GM18873 (cell line): Measurements from ENCODE around the gene SULT6B1.
"Not testable (repeated sequence)": the region's sequence is repeated elsewhere in the genome, so short reads cannot be mapped to it uniquely, and the experiment has no call there.

ENCODE experiments used
- ATAC-seq: cut with Tn5 transposase; IDR thresholded peaks from one replicate; pipeline ENCODE4 v1.9.1; 2021; ENCODE audit warnings: mild to moderate bottlenecking, moderate library complexity, moderate number of reproducible peaks; ENCODE audit not compliant: unreplicated experiment, low FRiP score

SULT6B1 gene

DNA sequence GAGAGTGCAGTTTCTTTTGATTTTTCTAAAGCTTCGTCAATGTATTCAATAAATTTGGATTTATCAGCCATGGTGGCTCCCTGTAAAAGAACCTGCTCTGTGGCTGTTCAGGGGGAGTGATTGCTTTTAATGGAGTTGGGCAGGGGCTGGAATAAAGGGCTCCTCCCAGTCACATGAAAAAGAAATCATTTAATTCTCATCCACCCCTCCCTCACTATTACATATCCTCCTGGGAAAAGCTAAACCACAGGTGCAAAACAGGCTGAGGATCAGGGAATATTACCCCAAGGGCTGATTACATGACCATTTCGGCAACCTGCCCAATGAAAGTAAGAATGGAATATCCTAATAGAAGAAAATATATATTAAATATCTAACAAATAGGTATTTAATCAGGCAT, at the start of gene SULT6B1:
Gene SULT6B1 (minus strand): TSS at position 101 of the 400 bp plus-strand sequence. CDS start 30 bp downstream, at position 71.
- no peak for ATAC-seq

DNA sequence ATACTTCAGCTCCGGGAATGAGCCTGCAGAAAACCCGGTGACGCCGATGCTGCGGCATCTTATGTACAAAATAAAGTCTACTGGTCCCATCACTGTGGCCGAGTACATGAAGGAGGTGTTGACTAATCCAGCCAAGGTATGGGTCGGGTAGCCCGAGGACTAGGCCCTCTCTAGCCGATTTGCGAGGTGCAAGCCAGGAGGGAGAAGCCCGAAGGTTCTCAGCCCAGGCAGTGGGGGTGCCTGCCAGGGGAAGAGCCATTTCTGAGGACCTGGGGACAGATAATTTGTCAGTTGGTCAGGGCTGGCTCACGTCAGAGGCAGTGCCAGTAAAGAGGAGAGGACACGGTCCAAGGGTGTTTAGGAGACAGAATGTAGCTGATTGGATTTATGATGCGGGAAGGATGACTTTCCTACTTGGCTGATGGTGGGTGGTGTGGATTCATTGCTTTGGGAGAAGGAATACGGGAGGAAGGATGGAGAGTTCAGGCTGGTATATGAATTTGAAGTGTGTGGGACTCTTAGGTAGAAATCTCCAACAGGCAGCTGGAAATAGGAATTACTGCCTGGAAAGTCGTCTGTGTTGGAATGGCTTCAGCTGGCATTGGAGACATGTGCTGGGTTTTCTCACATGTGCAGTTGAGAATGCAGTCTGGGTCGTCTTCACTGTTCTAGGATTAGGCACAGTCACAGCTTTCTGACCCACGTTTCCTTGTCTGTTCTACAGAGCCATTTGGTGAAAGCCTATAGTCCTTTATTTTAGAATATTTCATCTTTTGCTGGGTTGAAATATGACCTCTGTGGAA, 43.9 kb upstream of the SULT6B1 start:
- peak; percentile 4 for ATAC-seq

DNA sequence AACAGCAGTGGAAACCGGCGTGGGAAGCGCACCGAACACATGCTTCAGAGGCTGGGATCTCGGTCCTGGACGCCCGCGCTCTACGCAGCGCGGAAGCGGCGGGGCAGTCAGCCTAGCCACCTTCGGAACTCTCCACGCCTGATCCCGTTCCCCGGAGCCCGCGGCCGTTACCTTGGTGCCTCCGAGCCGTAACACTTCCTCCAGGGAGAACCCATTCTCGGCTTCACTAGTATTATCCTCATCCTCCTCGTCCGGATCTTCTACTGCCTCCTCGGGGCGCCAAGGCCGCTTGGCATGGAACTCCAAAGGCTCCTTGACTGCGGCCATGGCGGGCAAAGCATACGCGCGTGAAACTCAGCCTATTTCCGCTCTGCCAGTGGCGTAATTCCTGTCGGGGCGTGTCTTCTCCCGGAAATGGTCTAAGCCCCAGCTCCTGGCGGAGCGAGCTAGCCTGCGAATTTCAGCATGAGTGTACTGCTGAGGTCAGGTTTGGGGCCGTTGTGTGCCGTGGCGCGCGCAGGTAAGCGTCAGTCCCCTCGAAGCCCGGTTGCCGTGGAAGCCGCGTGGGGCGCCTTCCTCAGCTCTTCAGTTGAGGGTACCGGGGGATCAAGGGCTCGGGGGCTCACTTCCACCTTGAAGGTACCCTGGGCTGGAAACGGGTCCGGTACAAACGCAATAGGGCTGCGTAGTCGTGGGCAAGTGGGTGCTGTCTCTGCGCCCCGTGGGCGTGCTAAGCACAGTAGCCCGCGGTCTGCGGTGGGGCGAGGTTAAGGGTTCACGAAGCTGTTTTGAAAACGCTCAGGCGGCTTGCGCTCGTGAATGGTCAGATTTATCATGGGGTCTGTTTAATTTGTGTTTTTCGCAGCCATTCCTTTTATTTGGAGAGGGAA, 43.0 kb upstream of the SULT6B1 start, which contains the start of the genes CEBPZ and NDUFAF7:
Gene CEBPZ (minus strand): TSS at position 356 of the 890 bp plus-strand sequence. CDS start 29 bp downstream, at position 327.
Gene NDUFAF7 (plus strand): TSS at position 418 of the 890 bp plus-strand sequence. CDS start 48 bp downstream, at position 466.
- peak; percentile 89 for ATAC-seq

DNA sequence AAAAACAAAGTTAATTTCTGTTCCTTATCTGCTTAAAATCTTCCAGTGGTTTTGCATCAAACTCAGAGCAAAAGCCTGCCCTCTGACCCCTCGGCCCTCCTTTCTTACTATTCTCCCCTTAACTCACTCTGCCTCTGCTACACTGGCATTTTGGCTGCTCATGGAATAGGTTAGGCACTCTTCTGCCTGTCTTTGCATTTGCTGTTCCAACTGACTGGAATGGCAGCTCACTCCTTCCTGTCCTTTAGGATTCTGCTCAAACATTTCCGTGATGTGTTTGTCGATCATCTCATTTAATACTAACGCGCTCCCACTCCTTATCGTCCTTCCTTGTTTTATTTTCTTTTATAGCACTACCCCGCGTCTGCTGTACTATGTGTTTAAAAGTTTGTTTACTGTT, 42.1 kb upstream of the SULT6B1 start:
- no peak for ATAC-seq

GRCh38 chr2:37228788-37229187, 40.3 kb upstream of the SULT6B1 start:
- no peak for ATAC-seq

GRCh38 chr2:37226863-37227262, 38.4 kb upstream of the SULT6B1 start:
- no peak for ATAC-seq

GRCh38 chr2:37225129-37225528, 36.7 kb upstream of the SULT6B1 start:
- not testable (repeated sequence) for ATAC-seq

DNA sequence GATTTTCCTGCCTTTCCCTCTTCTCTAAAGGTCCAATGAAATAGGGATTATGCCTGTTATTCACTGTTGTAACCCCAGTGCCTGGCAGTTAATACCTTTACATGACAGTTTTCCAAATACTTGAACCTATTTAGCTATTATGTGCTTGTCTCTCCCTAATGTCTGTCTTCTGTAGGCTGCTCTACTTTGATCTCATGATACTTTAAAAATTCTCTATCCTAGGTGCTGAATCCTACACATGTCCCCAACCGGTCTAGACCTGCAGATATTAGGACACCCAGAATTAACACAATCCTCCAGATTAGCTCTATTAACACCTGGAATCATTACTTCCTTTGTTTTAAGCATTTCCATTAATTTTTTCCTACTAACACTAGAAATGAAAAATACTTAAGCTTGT, 35.6 kb upstream of the SULT6B1 start:
- ATAC-seq = no peak

DNA sequence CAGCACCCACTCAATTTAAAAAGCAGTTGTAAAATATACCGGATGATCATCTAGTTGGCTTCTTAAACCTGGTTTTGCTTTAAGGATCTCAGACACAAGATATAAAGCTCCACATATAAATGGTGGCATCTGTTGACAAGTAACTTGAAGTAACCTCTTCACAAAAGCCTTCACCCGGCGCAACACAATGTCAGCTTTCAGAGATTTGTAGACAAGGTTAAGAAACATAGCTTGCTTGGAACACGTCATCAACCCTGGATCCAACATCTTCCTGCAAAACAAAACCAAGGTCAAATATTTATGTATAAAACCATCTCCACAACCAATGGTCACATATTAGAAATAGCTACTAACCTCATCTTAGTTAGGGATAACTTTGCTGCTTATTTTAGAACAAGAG, 34.7 kb upstream of the SULT6B1 start:
- no peak for ATAC-seq

GRCh38 chr2:37219046-37219445, 30.6 kb upstream of the SULT6B1 start:
- ATAC-seq = no peak

GRCh38 chr2:37215250-37215649, 26.8 kb upstream of the SULT6B1 start:
- ATAC-seq = no peak

- ATAC-seq = no peak
Measured at GRCh38 chr2:37211939-37212338, 23.5 kb upstream of the SULT6B1 start.

- ATAC-seq = no peak
Measured at GRCh38 chr2:37211212-37211611, 22.7 kb upstream of the SULT6B1 start.

GRCh38 chr2:37206760-37207159, 18.3 kb upstream of the SULT6B1 start:
- ATAC-seq = not testable (repeated sequence)

GRCh38 chr2:37205689-37206341, 17.3 kb upstream of the SULT6B1 start:
- ATAC-seq = no peak

- not testable (repeated sequence) for ATAC-seq
Measured at GRCh38 chr2:37205071-37205661, 16.7 kb upstream of the SULT6B1 start.

DNA sequence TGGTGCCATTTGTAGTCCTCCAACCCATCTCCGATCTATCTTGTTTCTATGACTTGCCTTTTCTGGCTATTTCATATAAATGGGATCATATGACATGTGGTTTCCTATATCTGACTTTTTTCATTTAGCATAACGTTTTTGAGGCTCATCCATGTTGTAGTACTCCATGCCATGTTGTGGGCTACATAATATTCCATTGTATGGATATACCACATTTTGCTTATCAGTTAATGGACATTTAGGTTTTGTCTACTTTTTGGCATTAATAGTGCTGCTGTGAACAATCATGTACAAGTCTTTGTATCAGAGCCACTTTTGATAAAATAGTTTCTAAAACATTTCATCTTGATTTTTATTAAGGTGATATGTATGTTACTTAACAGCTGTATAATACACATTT, 15.2 kb upstream of the SULT6B1 start:
- no peak for ATAC-seq

GRCh38 chr2:37201766-37202165, 13.3 kb upstream of the SULT6B1 start:
- ATAC-seq = no peak

- no peak for ATAC-seq
Measured at GRCh38 chr2:37201208-37201607, 12.7 kb upstream of the SULT6B1 start.

DNA sequence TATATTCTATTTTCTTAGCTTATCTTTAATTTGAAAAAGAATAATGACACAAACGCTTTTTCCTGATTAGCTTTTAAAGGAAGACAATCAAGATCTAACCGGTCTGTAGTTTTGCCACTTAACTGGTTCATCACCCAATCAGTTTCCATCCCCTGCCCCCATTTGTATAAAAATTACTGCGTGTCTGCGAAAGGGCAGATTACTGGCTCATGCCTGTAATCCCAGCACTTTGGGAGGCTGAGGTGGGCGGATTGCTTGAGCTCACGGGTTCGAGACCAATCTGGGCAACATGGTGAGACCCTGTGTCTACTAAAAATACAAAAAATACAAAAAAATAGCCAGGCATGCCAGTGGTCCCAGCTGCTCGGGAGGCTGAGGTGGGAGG, 10.2 kb upstream of the SULT6B1 start:
- no peak for ATAC-seq
